H1 (cell line): ENCODE measurements around the gene NFKBIL1. TPM values are rescaled to one million over a fixed set of nuclear protein-coding genes. Genes with fewer than 3 reads are reported as not detected.
"Not testable (repeated sequence)": the region's sequence is repeated elsewhere in the genome, so short reads cannot be mapped to it uniquely, and the experiment has no call there.

Source experiments
- CTCF ChIA-PET: fragments of 300-600 bp; sonication (Branson Sonifier 250); formaldehyde crosslinking; loops from one replicate; lab custom pipeline; 2021; ENCODE audit not compliant: partially characterized antibody; lab: Charles Lee
- POLR2A ChIA-PET: fragments of 300-600 bp; sonication (Branson Sonifier 250); formaldehyde crosslinking; loops from one replicate; lab custom pipeline; 2021; ENCODE audit warnings: inconsistent platforms; ENCODE audit not compliant: partially characterized antibody; lab: Charles Lee
- DNase-seq, 2 experiments: peaks; one replicate each; pipeline versions ENCODE4 v3.0.0 to v3.0.0-alpha.2; 2010 to 2022; ENCODE audit warnings: low spot score in 2 of 2, low read depth in 1 of 2, mixed read lengths in 1 of 2
- FAIRE-seq: peaks from 2 replicates; lab custom pipeline; 2011; peaks lifted over from hg19 to GRCh38; lab: Jason Lieb, UNC
- H2AFZ ChIP-seq: 2 replicates; pipeline ENCODE4 v1.8.1; 2012; ENCODE audit warnings: low read length, inconsistent platforms
- H2AK5ac ChIP-seq: 2 replicates; pipeline ENCODE4 v1.6.1; 2013; ENCODE audit warnings: low read depth, low read length
- H2BK120ac ChIP-seq: replicated peaks from 2 replicates; pipeline ENCODE3; 2013; ENCODE audit warnings: low read depth, low read length, inconsistent platforms
- H2BK12ac ChIP-seq: 2 replicates; pipeline ENCODE4 v1.6.1; 2013; ENCODE audit warnings: low read depth, low read length
- H2BK15ac ChIP-seq: 2 replicates; pipeline ENCODE4 v1.6.1; 2013; ENCODE audit warnings: low read length
- H2BK20ac ChIP-seq: 2 replicates; pipeline ENCODE4 v1.6.1; 2013; ENCODE audit warnings: low read length
- H2BK5ac ChIP-seq: 2 replicates; pipeline ENCODE4 v1.6.1; 2013; ENCODE audit warnings: low read depth, low read length
- H3K14ac ChIP-seq: 2 replicates; pipeline ENCODE4 v1.6.1; 2013; ENCODE audit warnings: inconsistent platforms; ENCODE audit not compliant: insufficient read length
- H3K18ac ChIP-seq: 2 replicates; pipeline ENCODE4 v1.6.1; 2013; ENCODE audit warnings: low read length; ENCODE audit errors: extremely low read depth
- H3K23ac ChIP-seq: 2 replicates; pipeline ENCODE4 v1.6.1; 2013; ENCODE audit warnings: inconsistent platforms; ENCODE audit not compliant: insufficient read length
- H3K23me2 ChIP-seq: 2 replicates; pipeline ENCODE4 v1.6.1; 2013; ENCODE audit warnings: low read depth, low read length
- H3K27ac ChIP-seq: 2 replicates; pipeline ENCODE4 v1.6.1; 2011; ENCODE audit warnings: low read depth, low read length, inconsistent platforms
- H3K27me3 ChIP-seq, 4 experiments: replicated peaks in 1 of 4; 1 replicate in 1 of 4; 2 replicates in 3 of 4; pipeline versions ENCODE4 v1.6.1 to v1.8.1; 2011 to 2013; ENCODE audit warnings: low read length in 3 of 4, mild to moderate bottlenecking in 3 of 4, inconsistent platforms in 2 of 4, mixed read lengths in 2 of 4, moderate library complexity in 1 of 4; ENCODE audit not compliant: control insufficient read depth in 3 of 4, insufficient read depth in 3 of 4; ENCODE audit errors: extremely low read depth in 1 of 4
- H3K36me3 ChIP-seq, 4 experiments: 2 replicates each; pipeline versions ENCODE4 v1.6.1 to v1.8.1; 2011 to 2013; ENCODE audit warnings: mild to moderate bottlenecking in 4 of 4, low read length in 3 of 4, moderate library complexity in 2 of 4, control low read depth in 1 of 4, inconsistent platforms in 1 of 4; ENCODE audit not compliant: insufficient read depth in 4 of 4, control insufficient read depth in 2 of 4
- H3K4ac ChIP-seq: replicated peaks from 2 replicates; pipeline ENCODE3; 2013; ENCODE audit warnings: low read length, low read depth, mixed read lengths, inconsistent platforms; ENCODE audit not compliant: insufficient read length
- H3K4me1 ChIP-seq, 4 experiments: replicated peaks in 1 of 4; 1 replicate in 1 of 4; 2 replicates in 3 of 4; pipeline versions ENCODE4 v1.6.1 to v1.8.1; 2011 to 2013; ENCODE audit warnings: low read length in 3 of 4, inconsistent platforms in 2 of 4, mixed read lengths in 1 of 4; ENCODE audit not compliant: insufficient read depth in 4 of 4, control insufficient read depth in 3 of 4
- H3K4me2 ChIP-seq, 2 experiments: 2 replicates each; pipeline versions ENCODE4 v1.6.1 to v1.8.1; 2011 to 2013; ENCODE audit warnings: low read depth in 2 of 2, low read length in 2 of 2, control low read depth in 1 of 2, inconsistent platforms in 1 of 2, mild to moderate bottlenecking in 1 of 2; ENCODE audit not compliant: insufficient read depth in 1 of 2
- H3K4me3 ChIP-seq, 4 experiments: fragments of 200-600, 300-600 bp in 1 of 4; sonication (generic), shearing (Covaris generic), sonication (Bioruptor Twin) in 1 of 4; 2 replicates each; pipeline versions ENCODE4 v1.5.1 to v1.8.1; 2011 to 2016; ENCODE audit warnings: low read length in 4 of 4, low read depth in 3 of 4, control low read depth in 2 of 4, inconsistent platforms in 2 of 4, mild to moderate bottlenecking in 2 of 4, mixed read lengths in 1 of 4, moderate library complexity in 1 of 4; ENCODE audit not compliant: insufficient read depth in 2 of 4; ENCODE audit errors: extremely low read depth in 1 of 4
- H3K56ac ChIP-seq: replicated peaks from 2 replicates; pipeline ENCODE3; 2013; ENCODE audit warnings: low read depth, mild to moderate bottlenecking, mixed read lengths, low read length, inconsistent platforms; ENCODE audit not compliant: insufficient read length
- H3K79me1 ChIP-seq: 2 replicates; pipeline ENCODE4 v1.6.1; 2013; ENCODE audit warnings: low read depth, low read length, control low read depth
- H3K79me2 ChIP-seq, 2 experiments: 2 replicates each; pipeline versions ENCODE4 v1.6.1 to v1.8.1; 2012 to 2013; ENCODE audit warnings: low read length in 2 of 2, mild to moderate bottlenecking in 2 of 2, inconsistent platforms in 1 of 2; ENCODE audit not compliant: insufficient read depth in 2 of 2, control insufficient read depth in 1 of 2
- H3K9ac ChIP-seq, 4 experiments: replicated peaks in 1 of 4; 1 replicate in 1 of 4; 2 replicates in 3 of 4; pipeline versions ENCODE4 v1.6.1 to v1.8.1; 2011 to 2013; ENCODE audit warnings: low read depth in 3 of 4, low read length in 3 of 4, control low read depth in 2 of 4, mild to moderate bottlenecking in 2 of 4, moderate library complexity in 2 of 4, inconsistent platforms in 1 of 4; ENCODE audit errors: extremely low read depth in 1 of 4
- H3K9me3 ChIP-seq, 2 experiments: 2 replicates each; pipeline versions ENCODE4 v1.6.1 to v1.8.1; 2012 to 2013; ENCODE audit warnings: mild to moderate bottlenecking in 2 of 2, moderate library complexity in 2 of 2, control low read depth in 1 of 2, inconsistent platforms in 1 of 2, low read depth in 1 of 2, low read length in 1 of 2, mixed read lengths in 1 of 2; ENCODE audit not compliant: insufficient read depth in 2 of 2
- H4K20me1 ChIP-seq, 2 experiments: replicated peaks in 1 of 2; 2 replicates each; pipeline versions ENCODE3 to v1.8.1; 2011 to 2013; ENCODE audit warnings: inconsistent platforms in 2 of 2, low read length in 2 of 2, mild to moderate bottlenecking in 1 of 2; ENCODE audit not compliant: insufficient read depth in 2 of 2, control insufficient read depth in 1 of 2
- H4K5ac ChIP-seq: 2 replicates; pipeline ENCODE4 v1.6.1; 2013; ENCODE audit warnings: low read length, low read depth, mixed read lengths, inconsistent platforms; ENCODE audit not compliant: insufficient read length
- H4K8ac ChIP-seq: 2 replicates; pipeline ENCODE4 v1.8.0; 2013; ENCODE audit warnings: mild to moderate bottlenecking, moderate library complexity, low read length, inconsistent platforms; ENCODE audit not compliant: insufficient read depth; ENCODE audit errors: extremely low read depth
- H4K91ac ChIP-seq: replicated peaks from 2 replicates; pipeline ENCODE3; 2013; ENCODE audit warnings: low read length, mixed read lengths, inconsistent platforms; ENCODE audit not compliant: insufficient read length
- WGBS, 2 experiments: shearing (Covaris generic) in 1 of 2; methylation state at CpG; one replicate each; pipeline versions ENCODE4 v1.1.6 to v1.1.7; 2013 to 2015; ENCODE audit warnings: low lambda C conversion rate in 2 of 2, mixed read lengths in 2 of 2, inconsistent platforms in 1 of 2, low coverage in 1 of 2, missing lambda C conversion rate in 1 of 2; ENCODE audit not compliant: insufficient replicate concordance in 2 of 2, insufficient coverage in 1 of 2, insufficient read length in 1 of 2; ENCODE audit errors: extremely low coverage in 1 of 2, missing lambda C conversion rate in 1 of 2; 5-methylcytosine and 5-hydroxymethylcytosine counted together
- polyA plus RNA-seq, 7 experiments: library from polyadenylated mRNA; depleted of rRNA in 3 of 7; stranded (reverse) in 5 of 7; unstranded in 2 of 7; fragments of >200 nt in 5 of 7; fragments of 200-250 nt in 2 of 7; gene quantifications; 1 replicate in 5 of 7; 2 replicates in 1 of 7; 4 replicates in 1 of 7; pipeline versions ENCODE4 v1.2.1 to v1.2.3, GENCODE V29; 2011 to 2013; ENCODE audit warnings: missing spikeins in 2 of 7, mixed read lengths in 2 of 7
- total RNA-seq: library from RNA; stranded (reverse); fragmentation: NEBNext Ultra II Directional; extraction: Animal tissue kit (Norgen Biotek cat#: 25700); gene quantifications from 2 replicates; pipeline ENCODE4 v1.2.1, GENCODE V29; 2021

Gene NFKBIL1
- total and polyA plus RNA-seq, 2 of the 8 experiments (the other 6 are each of a cell fraction or from before 2014, with no cell fraction given): 7.5 to 11.2 TPM

- peak overlapping the region in 2 of 4 experiments; percentile 49 to 75; a peak in 4 of 8 replicates for H3K4me3 ChIP-seq
- not testable (repeated sequence) for H3K18ac ChIP-seq, H2BK20ac ChIP-seq, H3K9me3 ChIP-seq, H3K23me2 ChIP-seq, H2BK120ac ChIP-seq, H2BK12ac ChIP-seq, H2BK15ac ChIP-seq, H2AK5ac ChIP-seq, H2AFZ ChIP-seq, H4K8ac ChIP-seq, DNase-seq, H4K5ac ChIP-seq, H3K27ac ChIP-seq, H3K4ac ChIP-seq, H3K79me1 ChIP-seq, H3K14ac ChIP-seq, H3K23ac ChIP-seq, H4K91ac ChIP-seq, FAIRE-seq, H3K9ac ChIP-seq, H3K56ac ChIP-seq, H2BK5ac ChIP-seq, H3K36me3 ChIP-seq, H4K20me1 ChIP-seq
- H3K4me2 ChIP-seq: peak overlapping the region in 1 of 2 experiments; percentile 83; a peak in 3 of 4 replicates
- 83% methylated on average over 1 of the region's 2 CpGs; no CpG with 5 or more reads in 1 of the 2 experiments for WGBS, 2 experiments
- ChIA-PET POLR2A (interaction anchor here (1.8 to 8.2 kb wide), 2 partner anchors 32 to 43 kb away, joined by 5 to 136 read pairs; partner anchors contain the start of genes ATP6V1G2, DDX39B and NFKBIL1), CTCF (interaction anchor here (0.6 kb wide), 1 partner anchor 30 kb away, joined by 3 read pairs; no protein-coding TSS in a partner anchor)
- peaks cover 0 to 37% of the 10 kb centered on the region in 2 experiments; a peak in 2 of 4 replicates for H3K79me2 ChIP-seq
- peaks cover 0 to 15% (median 9%) of the 10 kb centered on the region in 4 experiments; a peak in 6 of 7 replicates for H3K27me3 ChIP-seq
- peaks cover 6 to 17% (median 9%) of the 10 kb centered on the region in 4 experiments for H3K4me1 ChIP-seq
Measured at GRCh38 chr6:31499648-31500047, 47.8 kb upstream of the NFKBIL1 start.
